PC-9 (cell line): ENCODE results near the gene EXD3. TPM values are rescaled to one million over a fixed set of nuclear protein-coding genes. Genes with fewer than 3 reads are reported as not detected.
A peak's percentile ranks its signal among the peaks of the same experiment; 100 is the strongest.

Experiments used
- BruUV-seq: library from RNA; stranded (reverse); fragments of 400-500 nt; replicated peaks from 2 replicates; lab custom pipeline; 2021; lab: Mats Ljungman, UMichigan
- CTCF ChIA-PET: fragments of 300-600 bp; sonication (Branson Sonifier 250); formaldehyde crosslinking; loops from one replicate; lab custom pipeline; 2022; ENCODE audit warnings: antibody characterized with exemption; lab: Charles Lee
- POLR2A ChIA-PET: fragments of 300-600 bp; sonication (Branson Sonifier 250); formaldehyde crosslinking; loops from one replicate; lab custom pipeline; 2022; ENCODE audit warnings: antibody characterized with exemption; ENCODE audit not compliant: unreplicated experiment; lab: Charles Lee
- DNase-seq, 2 experiments: peaks; one replicate each; pipeline versions ENCODE4 v3.0.0 to v3.0.0-alpha.2; 2015 to 2022; ENCODE audit warnings: mixed read lengths in 1 of 2
- H2AFZ ChIP-seq: fragments of 200-600 bp; sonication (generic); 2 replicates; pipeline ENCODE4 v1.8.1; 2017; ENCODE audit warnings: antibody characterized with exemption
- H3F3A ChIP-seq: fragments of 200-600 bp; sonication (generic); 2 replicates; pipeline ENCODE4 v1.8.1; 2017; ENCODE audit warnings: antibody characterized with exemption, mild to moderate bottlenecking, low read depth; ENCODE audit not compliant: insufficient read depth
- H3K27ac ChIP-seq: fragments of 200-600 bp; sonication (generic); 2 replicates; pipeline ENCODE4 v1.6.1; 2016; ENCODE audit warnings: mixed run types
- H3K27me3 ChIP-seq: fragments of 200-600 bp; sonication (generic); 2 replicates; pipeline ENCODE4 v1.6.1; 2016; ENCODE audit warnings: low read depth, mixed run types; ENCODE audit not compliant: insufficient read depth
- H3K36me3 ChIP-seq: fragments of 200-600 bp; sonication (generic); 2 replicates; pipeline ENCODE4 v1.6.1; 2016; ENCODE audit warnings: low read depth, mixed run types
- H3K4me1 ChIP-seq: fragments of 200-600 bp; sonication (generic); replicated peaks from 2 replicates; pipeline ENCODE4 v1.6.1; 2016; ENCODE audit warnings: mixed run types; ENCODE audit not compliant: insufficient read depth
- H3K4me2 ChIP-seq: fragments of 200-600 bp; sonication (generic); 2 replicates; pipeline ENCODE4 v1.6.1; 2017; ENCODE audit warnings: mixed run types
- H3K4me3 ChIP-seq: fragments of 200-600 bp; sonication (generic); 2 replicates; pipeline ENCODE4 v1.6.1; 2016; ENCODE audit warnings: mixed run types
- H3K79me2 ChIP-seq: fragments of 200-600 bp; sonication (generic); 2 replicates; pipeline ENCODE4 v1.6.1; 2017; ENCODE audit warnings: low read depth, mixed run types
- H3K9me2 ChIP-seq: fragments of 200-600 bp; sonication (generic); 2 replicates; pipeline ENCODE4 v1.8.1; 2017; ENCODE audit warnings: mild to moderate bottlenecking; ENCODE audit not compliant: insufficient read depth
- H3K9me3 ChIP-seq: fragments of 200-600 bp; sonication (generic); 2 replicates; pipeline ENCODE4 v1.8.1; 2016; ENCODE audit warnings: low read depth; ENCODE audit not compliant: insufficient read depth
- H4K20me1 ChIP-seq: fragments of 200-600 bp; sonication (generic); 2 replicates; pipeline ENCODE4 v1.8.1; 2017; ENCODE audit not compliant: insufficient read depth
- CTCF ChIP-seq: fragments of 200-600 bp; sonication (generic); conservative IDR thresholded peaks from 2 replicates; pipeline ENCODE4 v1.6.1; 2017; ENCODE audit warnings: mixed run types, antibody characterized with exemption, mild to moderate bottlenecking, moderate library complexity
- EZH2 ChIP-seq: fragments of 200-600 bp; sonication (generic); IDR thresholded peaks from 2 replicates; pipeline ENCODE4 v1.8.0; 2017; ENCODE audit warnings: antibody characterized with exemption, low read depth
- intact Hi-C: fragments of 100-400 bp; cut with micrococcal nuclease; formaldehyde crosslinking; loops from one replicate; pipeline ENCODE4 v1.10.0; 2022; ENCODE audit not compliant: unreplicated experiment
- total RNA-seq: library from RNA; stranded (reverse); gene quantifications from 2 replicates; pipeline ENCODE4 v1.2.3, GENCODE V29; 2021

EXD3 gene
- total RNA-seq, 1 experiment from 2014 or later = 23.7 TPM

DNA sequence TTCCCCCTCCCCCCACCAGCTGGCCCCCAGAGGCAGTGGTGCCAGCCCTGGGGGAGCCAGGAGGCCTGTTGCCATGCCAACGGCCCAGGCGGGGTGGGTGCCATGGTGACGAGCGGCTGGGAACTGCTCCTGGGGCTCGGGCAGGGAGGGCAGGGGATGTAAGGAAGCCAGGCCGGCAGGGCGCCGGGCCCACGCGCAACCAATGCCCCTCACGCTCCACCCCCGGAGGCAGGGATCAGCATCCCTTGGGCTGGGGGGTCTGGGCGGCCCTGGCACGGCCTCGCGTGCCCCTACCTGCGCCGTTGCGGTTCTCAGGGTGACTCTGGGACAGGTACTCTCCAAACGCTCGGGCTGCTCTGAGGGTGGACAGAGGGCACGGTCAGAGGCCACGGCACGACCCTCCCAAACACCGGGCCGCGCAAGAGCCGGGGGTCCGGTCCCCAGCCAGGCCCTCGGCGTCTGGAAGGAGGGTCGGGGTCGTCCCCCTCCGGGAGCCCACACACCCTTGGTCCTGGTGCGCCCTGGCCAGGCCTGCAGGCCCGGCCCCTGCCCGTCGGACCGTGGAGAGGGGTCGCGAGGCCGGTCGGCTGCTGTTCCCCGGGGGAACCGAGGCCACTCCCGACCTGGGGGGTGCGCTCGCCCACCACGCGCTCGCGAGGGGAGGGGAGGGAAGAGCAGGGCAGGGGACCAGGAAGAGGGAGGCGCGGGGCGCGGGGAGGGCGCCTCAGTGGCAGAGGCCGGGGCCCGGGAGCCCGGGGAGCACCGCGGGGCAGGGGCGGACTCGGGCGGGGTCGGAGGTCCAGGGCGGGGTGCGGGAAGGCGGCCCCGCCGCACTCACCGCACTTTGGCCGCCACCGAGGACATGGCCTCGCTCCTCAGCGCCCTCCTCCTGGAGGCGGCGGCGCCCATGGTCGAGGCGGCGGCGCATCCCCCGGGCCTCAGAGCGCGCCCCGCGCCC, 35.5 kb upstream of the EXD3 start:
- Histone ChIP-seq H4K20me1 (no peaks in the 10 kb centered on the region), H3K9me2 (no peaks in the 10 kb centered on the region), H2AFZ (peak overlapping the region; percentile 68), H3K4me1 (0 out of 2 replicates have a peak, but pooled peaks cover 4% of the 10 kb centered on the region), H3K27ac (no peak overlapping the region), H3F3A (peaks cover 9% of the 10 kb centered on the region; the same call in 1 of the 2 replicates), H3K9me3 (no peaks in the 10 kb centered on the region), H3K79me2 (0 out of 2 replicates have a peak, but pooled peaks cover 3% of the 10 kb centered on the region), H3K36me3 (peaks cover 3% of the 10 kb centered on the region; the same call in 1 of the 2 replicates), H3K4me2 (peak overlapping the region; percentile 82), H3K27me3 (no peaks in the 10 kb centered on the region), H3K4me3 (peak overlapping the region; percentile 68)
- ChIA-PET CTCF (interaction anchor here (0.6 kb wide), 1 partner anchor 55 kb away, joined by 6 read pairs; no protein-coding TSS in a partner anchor), POLR2A (interaction anchor here (0.6 kb wide), 1 partner anchor 269 kb away, joined by 7 read pairs; no protein-coding TSS in a partner anchor)
- no peak for DNase-seq
- no peak for TF ChIP-seq CTCF
- no peak for TF ChIP-seq EZH2
- BruUV-seq = no TSS peak
- intact Hi-C loops = loop anchor here (1.0 kb wide), 1 partner anchor 48 kb away; no protein-coding TSS in a partner anchor

- Histone ChIP-seq H3K9me3 (no peaks in the 10 kb centered on the region), H3K27me3 (no peaks in the 10 kb centered on the region), H2AFZ (no peak overlapping the region), H3K9me2 (no peaks in the 10 kb centered on the region), H3K4me3 (no peak overlapping the region; the same call in 1 of the 2 replicates), H3K36me3 (peaks cover 3% of the 10 kb centered on the region; the same call in 1 of the 2 replicates), H3K4me2 (peak overlapping the region; percentile 82), H3K79me2 (0 out of 2 replicates have a peak, but pooled peaks cover 3% of the 10 kb centered on the region), H3K4me1 (0 out of 2 replicates have a peak, but pooled peaks cover 4% of the 10 kb centered on the region), H3K27ac (no peak overlapping the region), H3F3A (peaks cover 9% of the 10 kb centered on the region; the same call in 1 of the 2 replicates), H4K20me1 (no peaks in the 10 kb centered on the region)
- ChIA-PET POLR2A (interaction anchor here (0.6 kb wide), 1 partner anchor 56 kb away, joined by 6 read pairs; no protein-coding TSS in a partner anchor), CTCF (interaction anchor here (0.6 kb wide), 1 partner anchor 55 kb away, joined by 6 read pairs; no protein-coding TSS in a partner anchor)
- no peak for DNase-seq
- no peak for TF ChIP-seq EZH2
- no peak for TF ChIP-seq CTCF
- intact Hi-C loops = no loop called here
- BruUV-seq = TSS peak; percentile 32
These were observed 34.6 kb upstream of the EXD3 start for GRCh38 chr9:137457406-137458193.
